PC-3 (cell line): ENCODE results near the gene USH2A.

Experiments used
- EZH2 ChIP-seq: fragments of 300-600 bp; sonication (generic); IDR thresholded peaks from one replicate; pipeline ENCODE4 v1.6.1; 2017; ENCODE audit warnings: antibody characterized with exemption, mild to moderate bottlenecking, low read length; ENCODE audit not compliant: unreplicated experiment
- EZH2phosphoT487 ChIP-seq: fragments of 300-600 bp; sonication (generic); IDR thresholded peaks from 2 replicates; pipeline ENCODE4 v1.6.1; 2018; ENCODE audit warnings: mild to moderate bottlenecking, antibody characterized with exemption, low read length, borderline replicate concordance
- TF ChIP-seq, protein P1 (sequence below): fragments of 300-600 bp; sonication (generic); conservative IDR thresholded peaks from 2 replicates; pipeline ENCODE4 v1.5.1; 2017; ENCODE audit warnings: antibody characterized with exemption, low read depth, mild to moderate bottlenecking, low read length

DNA sequence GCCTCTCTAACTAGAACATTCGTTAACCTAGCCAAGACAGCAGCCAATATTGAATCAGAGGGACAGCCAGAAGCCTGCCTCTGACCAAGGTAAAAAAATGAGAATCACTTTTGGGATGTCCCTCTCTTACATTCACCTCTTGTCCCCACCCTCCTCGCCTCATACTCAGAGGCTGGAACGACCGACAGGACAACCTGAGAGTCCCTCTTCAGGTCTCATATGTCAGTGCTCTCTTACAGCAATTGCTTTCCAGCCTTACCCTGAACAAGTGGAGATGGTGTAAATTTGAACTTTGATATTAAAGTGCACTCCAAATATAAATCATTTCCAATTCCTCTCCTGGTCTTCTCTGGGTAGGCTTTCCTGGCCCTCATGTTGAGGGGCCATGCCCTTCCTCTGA lies 528.6 kb downstream of the USH2A start:
- no peak for TF ChIP-seq EZH2
- TF ChIP-seq, protein P1, sequence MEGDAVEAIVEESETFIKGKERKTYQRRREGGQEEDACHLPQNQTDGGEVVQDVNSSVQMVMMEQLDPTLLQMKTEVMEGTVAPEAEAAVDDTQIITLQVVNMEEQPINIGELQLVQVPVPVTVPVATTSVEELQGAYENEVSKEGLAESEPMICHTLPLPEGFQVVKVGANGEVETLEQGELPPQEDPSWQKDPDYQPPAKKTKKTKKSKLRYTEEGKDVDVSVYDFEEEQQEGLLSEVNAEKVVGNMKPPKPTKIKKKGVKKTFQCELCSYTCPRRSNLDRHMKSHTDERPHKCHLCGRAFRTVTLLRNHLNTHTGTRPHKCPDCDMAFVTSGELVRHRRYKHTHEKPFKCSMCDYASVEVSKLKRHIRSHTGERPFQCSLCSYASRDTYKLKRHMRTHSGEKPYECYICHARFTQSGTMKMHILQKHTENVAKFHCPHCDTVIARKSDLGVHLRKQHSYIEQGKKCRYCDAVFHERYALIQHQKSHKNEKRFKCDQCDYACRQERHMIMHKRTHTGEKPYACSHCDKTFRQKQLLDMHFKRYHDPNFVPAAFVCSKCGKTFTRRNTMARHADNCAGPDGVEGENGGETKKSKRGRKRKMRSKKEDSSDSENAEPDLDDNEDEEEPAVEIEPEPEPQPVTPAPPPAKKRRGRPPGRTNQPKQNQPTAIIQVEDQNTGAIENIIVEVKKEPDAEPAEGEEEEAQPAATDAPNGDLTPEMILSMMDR = no peak
- TF ChIP-seq EZH2phosphoT487 = no peak
